Right lobe of liver (tissue), 4 donors: Measurements from ENCODE around the gene KRT84.

Experiments used
- POLR2A ChIP-seq: fragments of 450-650 bp; IDR thresholded peaks from one replicate; pipeline ENCODE4 v1.6.1; 2017; ENCODE audit warnings: antibody characterized with exemption, mild to moderate bottlenecking
- TF ChIP-seq, protein P1 (sequence below), 4 donors: fragments of 200-600 bp in 3 of 4; fragments of 450-650 bp in 1 of 4; IDR thresholded peaks; one replicate each; pipeline versions ENCODE4 v1.5.1 to v1.8.0; 2016 to 2022; ENCODE audit warnings: antibody characterized with exemption in 4 of 4, mild to moderate bottlenecking in 2 of 4
- donor health status: DM: no; HTN: no; CAD: no.
- donor health status: DM: no; HTN: no; CAD: no.
- donor health status: DM: no; HTN: yes; CAD: no.

DNA sequence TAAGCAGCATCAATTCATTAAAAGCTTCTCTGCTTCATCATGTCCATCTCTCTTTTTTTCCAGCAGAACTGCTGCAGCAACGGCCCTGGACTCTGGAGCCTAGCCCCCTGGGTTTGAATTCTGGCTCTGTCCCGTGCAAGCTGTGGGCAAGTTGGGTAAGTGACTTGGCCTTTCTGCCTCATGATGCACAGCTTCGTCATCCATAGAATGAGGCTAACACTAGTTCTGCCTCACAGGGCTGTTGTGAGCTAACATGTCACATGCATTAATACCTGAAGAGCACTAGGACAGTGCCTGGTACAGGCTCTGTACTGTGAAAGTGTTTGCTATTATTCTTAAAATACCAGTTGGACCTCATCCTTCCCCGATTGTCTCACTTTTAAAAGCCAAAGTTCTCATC is 16.5 kb upstream of the KRT84 start:
- TF ChIP-seq POLR2A, result no peak
- TF ChIP-seq, protein P1, sequence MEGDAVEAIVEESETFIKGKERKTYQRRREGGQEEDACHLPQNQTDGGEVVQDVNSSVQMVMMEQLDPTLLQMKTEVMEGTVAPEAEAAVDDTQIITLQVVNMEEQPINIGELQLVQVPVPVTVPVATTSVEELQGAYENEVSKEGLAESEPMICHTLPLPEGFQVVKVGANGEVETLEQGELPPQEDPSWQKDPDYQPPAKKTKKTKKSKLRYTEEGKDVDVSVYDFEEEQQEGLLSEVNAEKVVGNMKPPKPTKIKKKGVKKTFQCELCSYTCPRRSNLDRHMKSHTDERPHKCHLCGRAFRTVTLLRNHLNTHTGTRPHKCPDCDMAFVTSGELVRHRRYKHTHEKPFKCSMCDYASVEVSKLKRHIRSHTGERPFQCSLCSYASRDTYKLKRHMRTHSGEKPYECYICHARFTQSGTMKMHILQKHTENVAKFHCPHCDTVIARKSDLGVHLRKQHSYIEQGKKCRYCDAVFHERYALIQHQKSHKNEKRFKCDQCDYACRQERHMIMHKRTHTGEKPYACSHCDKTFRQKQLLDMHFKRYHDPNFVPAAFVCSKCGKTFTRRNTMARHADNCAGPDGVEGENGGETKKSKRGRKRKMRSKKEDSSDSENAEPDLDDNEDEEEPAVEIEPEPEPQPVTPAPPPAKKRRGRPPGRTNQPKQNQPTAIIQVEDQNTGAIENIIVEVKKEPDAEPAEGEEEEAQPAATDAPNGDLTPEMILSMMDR (IDR thresholded peaks at IDR 0.05), result no peak
